Pulmonary artery endothelial cell (primary cell): ENCODE measurements around the gene FBXW8. TPM values are rescaled to one million over a fixed set of nuclear protein-coding genes. Genes with fewer than 3 reads are reported as not detected.
"Not testable (repeated sequence)": the region's sequence is repeated elsewhere in the genome, so short reads cannot be mapped to it uniquely, and the experiment has no call there.

Experiments
- DNase-seq: peaks from one replicate; pipeline ENCODE4 v3.0.0-alpha.2; 2011; ENCODE audit warnings: low read depth, low spot score
- total RNA-seq: library from RNA; depleted of rRNA; stranded (reverse); fragments of >200 nt; gene quantifications from 2 replicates; pipeline ENCODE4 v1.2.3, GENCODE V29; 2014

The FBXW8 gene
- total RNA-seq, 1 donor from 2014 or later: 9.2 TPM

DNA sequence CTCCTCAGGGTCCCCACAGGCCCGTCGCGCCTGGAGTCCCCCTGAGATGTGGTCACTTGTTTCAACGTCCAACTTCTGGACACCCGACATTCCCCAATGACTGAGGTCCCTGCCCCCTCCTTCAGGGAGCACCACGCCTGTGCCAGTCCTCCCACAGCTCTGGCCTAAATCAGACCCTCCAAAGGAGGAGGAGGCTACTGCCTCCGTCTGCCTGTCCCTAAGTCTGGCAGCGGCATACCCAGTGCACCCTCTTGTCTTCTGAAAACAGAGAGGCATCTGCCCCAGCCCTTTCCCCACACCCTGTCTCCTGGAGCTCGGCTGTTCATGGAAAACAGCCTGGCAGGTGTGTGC, 142.3 kb downstream of the FBXW8 start:
- no peak for DNase-seq

DNA sequence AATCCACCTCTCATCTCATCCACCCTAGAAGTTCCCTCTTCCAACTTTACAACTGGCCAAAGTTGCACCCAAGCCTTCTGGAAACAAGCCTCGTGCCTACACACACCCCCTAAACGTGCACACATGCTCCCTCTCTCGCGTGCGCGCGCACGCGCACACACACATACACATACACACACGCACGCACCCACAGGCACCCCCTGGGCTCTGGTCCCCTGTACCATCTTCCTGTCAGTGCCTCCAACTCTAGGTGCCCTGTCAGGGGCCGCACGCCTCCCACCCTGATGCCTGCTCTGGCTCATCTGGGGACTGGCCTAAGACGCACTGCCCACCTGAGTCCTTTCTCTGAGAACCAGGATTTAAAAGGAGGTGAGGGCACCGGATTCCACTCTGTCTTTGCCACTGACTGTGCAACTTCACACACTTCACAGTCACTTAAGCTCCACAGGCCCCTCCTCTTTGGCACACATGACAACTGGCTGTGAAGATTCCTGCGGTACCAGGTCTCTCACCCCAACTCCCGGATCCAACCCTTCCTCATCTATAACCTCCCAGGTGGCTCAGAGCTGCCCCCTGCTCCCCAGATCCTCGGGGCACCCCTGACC, 142.9 kb downstream of the FBXW8 start:
- no peak for DNase-seq

DNA sequence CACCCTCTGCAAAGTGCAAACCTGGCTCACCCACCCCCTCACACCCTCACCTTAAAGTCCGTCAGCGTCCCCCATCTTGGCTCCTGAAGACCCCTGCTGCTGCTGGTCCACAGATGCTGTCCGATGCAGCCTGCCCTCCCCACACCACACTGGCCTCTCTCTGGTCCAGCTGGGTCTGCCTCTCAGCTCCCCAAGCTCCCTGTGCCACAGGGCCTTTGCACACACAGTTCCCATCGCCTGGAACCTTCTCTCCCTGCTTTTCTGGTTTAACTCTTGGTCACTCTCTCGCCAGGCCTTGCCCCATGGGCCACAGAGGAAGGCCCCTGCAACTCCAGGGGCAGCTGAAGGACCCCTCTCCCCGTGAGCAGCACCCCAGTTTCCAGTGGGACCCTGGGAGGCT, 143.5 kb downstream of the FBXW8 start:
- DNase-seq: no peak

DNA sequence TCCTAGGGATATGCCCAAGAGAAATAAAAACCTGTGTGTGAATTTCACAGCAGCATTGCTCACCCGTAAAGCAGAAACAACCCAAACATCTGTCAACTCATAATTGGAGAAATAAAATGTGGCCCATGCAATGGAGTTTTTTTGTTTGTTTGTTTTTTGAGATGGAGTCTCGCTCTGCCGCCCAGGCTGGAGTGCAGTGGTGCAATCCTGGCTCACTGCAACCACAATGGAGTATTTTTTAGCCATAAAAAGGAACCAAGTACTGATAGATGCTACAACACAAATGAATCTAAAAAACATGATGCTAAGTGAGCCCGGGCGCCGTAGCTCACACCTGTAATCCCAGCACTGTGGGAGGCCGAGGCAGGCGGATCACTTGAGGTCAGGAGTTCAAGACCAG, 146.9 kb downstream of the FBXW8 start:
- DNase-seq: not testable (repeated sequence)

DNA sequence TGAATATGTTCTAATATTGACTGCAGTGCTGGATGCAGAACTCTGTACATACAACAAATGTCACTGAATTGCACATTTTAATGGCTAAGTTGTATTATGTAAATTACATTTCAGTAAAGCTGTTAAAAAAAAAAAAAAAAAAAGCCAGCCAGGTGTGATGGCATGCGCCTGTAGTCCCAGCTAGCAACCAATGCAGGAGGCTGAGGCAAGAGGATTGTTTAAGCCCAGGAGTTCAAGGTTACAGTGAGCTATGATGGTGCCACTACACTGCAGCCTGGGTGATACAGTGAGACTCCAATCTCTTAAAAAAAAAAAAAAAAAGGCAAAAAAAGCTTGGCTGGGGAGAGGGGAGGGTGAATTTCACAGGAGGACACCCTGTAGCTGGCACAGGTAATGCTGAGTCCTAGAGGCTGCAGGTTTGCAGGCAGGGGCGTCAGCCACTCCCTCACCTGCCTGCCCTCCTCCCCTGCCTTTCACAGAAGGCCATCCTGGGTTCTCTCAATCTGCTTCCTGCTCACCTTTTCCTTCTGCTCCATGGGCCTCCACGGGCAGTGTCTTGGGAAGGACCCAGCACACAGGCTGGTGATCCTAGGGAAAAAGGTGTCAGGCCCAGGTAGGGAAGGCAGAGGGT, 147.8 kb downstream of the FBXW8 start:
- no peak for DNase-seq

DNA sequence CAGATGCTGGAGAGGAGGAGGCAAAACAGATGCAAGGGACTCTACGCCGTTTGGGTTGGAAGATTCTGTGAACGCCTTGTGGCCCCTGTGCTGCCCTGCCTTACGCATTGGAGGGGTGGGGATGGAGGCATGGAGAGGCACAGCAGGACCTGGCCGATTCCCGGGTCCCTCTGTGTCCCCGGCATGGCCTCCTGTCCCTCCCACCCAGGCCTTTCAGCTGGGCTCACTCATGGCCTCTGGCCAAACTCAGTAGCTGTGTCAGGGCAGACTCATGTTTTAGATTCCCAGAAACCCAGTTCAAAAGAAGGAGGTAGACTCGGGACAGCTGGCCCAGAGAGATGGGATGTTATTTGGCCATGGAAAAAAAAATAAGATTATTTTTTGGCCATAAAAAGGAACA, 148.4 kb downstream of the FBXW8 start:
- no peak for DNase-seq

DNA sequence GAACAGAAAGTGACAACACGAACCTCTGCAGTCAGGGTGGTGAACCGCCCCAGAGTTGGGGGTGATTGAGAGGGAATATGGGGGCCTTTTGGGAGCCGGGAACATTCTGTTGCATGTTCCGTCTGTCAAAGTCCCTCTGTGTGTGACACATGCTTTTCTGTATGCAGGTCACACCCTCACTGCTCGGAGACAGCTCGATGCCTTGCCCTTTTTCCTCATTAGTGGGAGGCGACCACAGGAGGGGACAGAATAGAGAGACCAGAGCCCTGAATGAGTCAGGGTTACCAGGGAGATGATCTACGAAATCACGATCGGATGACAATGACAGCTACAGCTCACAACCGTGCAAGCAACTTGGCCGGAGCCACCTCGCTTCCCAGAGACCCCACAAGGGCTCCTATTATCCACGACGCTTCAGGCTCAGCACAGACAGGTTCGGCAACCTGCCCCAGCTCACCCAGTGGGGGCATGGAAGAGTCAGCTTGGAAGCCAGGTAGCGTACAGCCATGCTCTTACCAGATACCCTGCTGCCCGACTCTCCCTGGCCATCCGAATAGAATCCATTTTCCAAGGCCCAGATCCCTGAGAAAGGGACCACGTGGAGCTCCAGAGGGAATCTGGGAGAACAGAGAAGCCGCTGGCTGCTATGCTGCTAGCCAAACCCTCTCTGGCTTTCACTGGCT, 149.6 kb downstream of the FBXW8 start:
- DNase-seq: no peak

DNA sequence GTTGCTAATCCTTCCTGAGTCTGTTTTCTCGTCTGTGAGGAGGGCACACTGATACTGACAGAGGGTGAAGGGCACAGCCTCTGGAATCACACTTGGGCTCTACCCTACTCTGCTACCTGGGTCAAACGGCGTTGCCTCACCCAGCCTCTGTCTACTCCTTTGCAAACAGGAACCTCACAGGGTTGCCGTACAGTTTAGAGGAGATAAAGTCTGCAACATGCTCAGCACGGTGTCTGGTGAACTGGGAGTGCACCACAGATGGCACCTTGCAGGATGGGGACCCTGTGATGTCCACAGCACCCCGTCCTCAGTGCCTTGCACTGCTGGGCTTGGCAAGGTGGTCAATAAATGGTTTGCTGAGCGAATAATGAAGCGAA, 150.2 kb downstream of the FBXW8 start:
- no peak for DNase-seq

DNA sequence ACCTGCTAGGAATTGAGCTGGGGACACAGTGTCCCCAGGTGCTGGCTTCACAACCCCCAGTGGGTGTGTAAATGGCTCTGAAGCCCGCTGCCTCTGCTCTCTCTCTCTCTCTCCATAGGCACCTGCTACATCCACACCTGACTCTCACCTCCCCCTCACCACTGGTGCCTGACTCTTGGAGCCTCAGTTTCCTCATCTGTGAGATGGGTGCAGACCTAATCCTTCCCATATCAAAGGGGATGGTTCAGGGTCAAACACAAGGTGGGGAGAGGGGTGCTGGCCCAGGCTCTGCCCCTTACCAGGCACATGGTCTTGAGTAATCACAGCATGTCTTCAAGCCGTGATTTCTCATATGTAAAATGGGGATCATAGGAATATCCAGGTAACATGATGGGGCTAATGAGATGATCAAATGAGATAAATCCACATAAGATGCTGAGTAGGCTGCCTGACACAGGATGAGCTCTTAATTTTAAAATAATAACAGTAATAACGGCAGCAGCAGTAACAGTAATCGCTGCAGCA, 150.9 kb downstream of the FBXW8 start:
- no peak for DNase-seq

DNA sequence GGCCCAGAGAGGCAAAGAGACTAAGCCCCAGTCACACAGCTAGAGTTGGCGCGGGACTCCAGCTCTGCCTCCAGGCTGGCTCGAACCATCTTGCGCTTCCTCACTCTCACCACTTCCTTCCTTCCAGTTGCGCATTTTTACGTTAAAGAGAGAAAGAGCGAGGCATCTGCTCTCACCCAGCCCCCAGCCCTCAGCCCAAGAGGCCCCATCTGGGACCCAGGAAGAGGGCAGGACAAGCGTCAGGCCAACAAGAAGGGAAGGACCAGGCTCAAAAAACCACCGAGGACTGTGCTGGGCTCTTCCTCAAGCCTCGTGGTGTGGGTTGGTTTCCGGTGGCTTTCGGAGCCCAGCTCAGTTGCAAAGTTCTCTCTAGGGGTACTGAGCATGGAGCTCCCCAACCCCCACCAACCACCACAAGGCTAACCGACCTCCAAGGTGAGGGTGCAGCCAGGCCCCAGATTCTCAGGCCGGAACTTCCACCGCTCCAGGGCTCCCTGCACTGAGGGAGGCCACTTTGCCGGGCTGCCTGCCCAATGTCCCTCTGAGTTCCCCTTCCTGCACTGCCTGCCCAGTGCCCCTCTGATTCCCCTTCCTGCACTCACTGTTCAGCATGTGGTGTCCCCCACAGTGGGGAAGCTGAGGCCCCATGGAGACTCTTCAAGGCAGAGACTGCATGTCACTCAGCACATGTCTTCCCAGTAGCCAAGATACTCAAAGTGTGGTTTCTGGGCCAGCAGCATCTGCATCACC, 152.6 kb downstream of the FBXW8 start:
- no peak for DNase-seq

DNA sequence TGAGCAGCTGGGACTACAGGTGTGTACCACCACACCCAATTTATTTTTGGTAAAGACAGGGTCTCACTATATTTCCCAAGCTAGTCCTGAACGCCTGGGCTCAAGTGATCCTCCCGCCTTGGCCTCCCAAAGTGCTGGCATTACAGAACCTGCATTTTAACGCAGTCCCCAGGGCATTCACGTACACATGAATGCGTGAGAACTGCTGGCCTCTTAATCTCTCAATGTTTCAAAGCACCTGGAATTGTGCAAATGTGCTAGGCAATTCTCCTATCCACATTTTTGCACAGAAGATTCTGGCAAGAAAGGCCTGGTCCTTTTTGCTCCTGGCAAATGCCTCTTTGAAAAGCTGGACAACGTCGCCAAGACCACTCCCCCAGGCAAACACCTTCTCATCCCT, 153.3 kb downstream of the FBXW8 start:
- DNase-seq: no peak

DNA sequence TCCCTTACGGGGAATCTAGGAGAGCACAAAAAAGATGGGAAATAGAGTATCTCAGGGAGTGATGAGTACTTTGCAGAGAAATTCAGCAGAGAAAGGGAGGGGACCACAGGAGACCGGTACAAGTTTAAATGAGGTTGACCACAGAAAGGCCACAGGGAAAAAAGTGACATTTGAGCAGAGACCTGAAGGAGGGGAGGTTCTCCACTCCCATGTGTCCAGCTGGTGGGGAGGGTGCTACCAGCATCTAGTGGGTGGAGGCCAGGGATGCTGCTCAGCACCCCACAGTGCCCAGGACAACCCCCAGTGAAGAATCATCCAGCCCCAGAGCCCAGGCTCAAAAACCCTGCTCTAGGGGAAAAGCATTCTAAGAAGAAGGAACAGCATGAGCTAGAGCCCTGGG, 153.8 kb downstream of the FBXW8 start:
- DNase-seq: no peak

DNA sequence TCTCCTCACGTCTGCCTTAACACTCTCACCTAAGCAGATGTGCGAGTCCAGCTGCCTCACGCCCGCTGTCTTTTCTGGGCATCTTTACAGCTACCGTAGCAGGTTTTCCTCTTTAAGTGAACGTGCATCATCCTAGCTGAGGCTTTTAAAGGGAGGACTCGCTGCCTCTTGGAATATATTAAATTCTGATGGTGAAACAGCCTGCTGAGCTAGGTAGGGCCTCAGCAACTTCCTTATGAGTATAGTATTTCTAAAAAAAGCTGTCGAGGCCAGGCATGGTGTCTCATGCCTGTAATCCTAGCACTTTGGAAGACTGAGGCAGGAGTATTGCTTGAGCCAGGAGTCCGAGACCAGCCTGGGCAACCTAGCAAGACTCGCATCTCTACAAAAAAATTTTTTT, 156.3 kb downstream of the FBXW8 start:
- DNase-seq: no peak

DNA sequence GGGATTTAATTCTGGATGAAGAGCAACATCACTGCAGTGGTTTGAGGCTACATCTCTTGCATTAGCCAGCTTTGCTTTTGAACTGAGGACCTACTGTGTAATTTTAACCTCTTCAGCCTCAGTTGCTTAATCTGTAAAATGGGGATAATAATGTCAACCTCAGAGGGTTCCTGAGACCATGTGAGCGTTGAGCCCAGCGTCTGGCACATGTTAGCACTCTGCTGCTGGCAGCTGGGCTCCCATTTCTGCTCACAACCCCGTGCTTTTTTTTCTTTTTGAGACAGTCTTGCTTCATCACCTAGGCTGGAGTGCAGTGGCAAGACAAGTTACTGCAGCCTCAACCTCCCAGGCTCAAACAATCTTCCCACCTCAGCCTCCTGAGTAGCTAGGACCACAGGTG, 156.9 kb downstream of the FBXW8 start:
- DNase-seq: no peak

DNA sequence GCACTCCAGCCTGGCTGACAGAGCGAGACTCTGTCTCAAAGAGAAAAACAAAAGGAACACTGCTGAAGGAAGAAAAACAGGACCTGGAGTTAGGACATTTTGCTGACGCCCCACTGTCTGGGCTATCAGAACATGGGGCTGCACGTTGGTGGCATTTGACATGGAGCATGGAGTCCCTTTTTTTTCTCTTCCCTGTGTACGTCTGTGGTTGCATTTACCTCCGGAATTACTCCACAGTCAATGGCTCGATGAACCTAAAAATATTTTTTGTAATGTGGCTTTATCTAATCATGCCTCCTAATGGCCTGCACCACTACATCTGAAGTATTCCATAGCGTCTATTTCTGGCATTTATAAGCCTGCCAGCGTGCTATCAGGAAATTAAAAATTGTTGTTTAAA, 157.7 kb downstream of the FBXW8 start:
- DNase-seq: no peak

DNA sequence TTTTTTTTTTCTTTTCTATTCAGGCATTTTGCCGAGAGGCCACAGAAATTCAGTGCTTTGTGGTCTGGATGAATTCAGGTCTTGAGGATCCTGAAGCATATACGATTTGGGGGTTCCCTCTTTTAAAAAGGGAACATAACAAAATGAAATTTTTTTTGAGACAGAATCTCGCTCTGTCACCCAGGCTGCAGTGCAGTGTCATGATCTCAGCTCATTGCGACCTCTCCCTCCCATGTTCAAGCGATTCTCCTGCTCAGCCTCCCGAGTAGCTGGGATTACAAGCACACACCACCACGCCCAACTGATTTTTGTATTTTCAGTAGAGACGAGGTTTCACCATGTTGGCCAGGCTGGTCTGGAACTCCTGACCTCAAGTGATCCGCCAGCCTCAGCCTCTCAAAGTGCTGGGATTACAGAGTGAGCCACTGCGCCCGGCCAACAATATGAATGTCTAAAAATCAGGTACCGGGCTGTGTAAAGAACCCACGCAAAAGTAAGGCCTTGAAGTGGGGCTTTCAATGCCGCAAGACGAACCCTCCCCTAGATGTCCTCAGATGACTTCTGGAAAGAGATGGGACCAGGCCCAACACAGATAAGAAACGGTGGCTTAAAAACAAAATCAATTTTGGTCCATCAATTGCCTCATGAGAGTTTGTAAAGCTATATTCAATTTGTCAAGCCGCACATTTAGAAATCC, 158.5 kb downstream of the FBXW8 start:
- DNase-seq: no peak

DNA sequence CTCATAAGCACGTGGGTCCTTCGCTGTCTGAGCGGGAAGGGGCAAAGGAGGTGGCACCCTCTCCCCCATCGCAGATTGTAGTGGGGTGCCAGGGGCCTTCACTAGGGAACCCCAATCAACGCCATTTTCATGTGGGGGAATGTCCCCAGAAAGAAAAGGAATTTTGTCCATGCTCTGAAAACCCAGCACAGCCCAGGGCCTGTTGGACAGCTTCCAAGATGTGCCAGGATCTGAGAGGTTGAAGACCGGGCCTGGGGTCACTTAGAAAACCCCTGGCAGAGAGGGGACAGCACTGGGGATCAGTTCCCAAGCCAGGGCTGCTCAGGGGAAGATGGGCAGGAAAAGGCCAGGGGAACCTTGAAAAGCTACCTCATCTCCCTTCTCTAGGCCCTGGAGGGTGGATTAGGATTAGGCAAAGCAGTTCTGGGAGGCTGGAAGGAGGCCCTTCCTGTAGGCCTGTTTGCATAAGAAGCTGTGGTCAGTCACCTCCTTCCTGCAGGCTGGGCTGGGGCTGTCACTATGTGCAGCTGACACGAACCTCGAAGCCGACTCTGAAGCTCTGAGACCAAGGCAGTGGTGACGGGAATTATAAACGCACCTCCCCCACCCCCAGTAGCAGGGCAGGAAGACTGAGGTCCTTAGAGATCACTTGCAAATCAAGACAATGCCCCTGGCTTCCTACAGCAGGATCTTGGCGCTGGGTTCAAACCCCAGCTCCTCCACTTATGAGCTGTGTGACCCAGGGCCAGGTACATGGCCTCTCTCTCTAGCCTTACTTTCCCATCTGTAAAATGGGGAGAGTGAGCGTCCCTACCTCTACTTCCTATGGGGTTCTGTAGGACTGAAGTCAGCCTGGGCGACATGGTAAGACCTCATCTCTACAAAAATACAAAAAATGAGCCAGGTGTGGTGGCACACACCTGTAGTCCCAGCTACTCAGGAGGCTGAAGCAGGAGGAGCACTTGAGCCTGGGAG, 159.5 kb downstream of the FBXW8 start:
- DNase-seq: no peak

DNA sequence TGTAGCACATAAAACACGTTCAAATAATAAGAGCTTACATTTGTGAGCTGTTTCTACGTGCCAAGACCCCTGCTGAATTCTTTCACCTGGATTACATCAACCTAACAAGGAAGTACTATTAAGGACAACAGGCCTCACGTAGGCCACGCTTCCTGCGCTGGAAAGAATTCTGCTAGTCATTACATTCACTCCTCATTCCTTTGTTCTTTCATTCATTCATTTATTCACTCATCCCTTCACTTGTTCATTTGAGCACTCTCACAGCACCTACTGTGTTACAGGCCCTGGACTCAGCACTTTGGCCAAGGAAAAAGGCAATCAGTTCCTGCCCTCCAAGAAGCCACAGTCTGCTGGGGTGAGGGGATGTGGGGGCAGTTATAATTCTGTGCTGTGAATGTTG, 160.3 kb downstream of the FBXW8 start:
- DNase-seq: no peak

DNA sequence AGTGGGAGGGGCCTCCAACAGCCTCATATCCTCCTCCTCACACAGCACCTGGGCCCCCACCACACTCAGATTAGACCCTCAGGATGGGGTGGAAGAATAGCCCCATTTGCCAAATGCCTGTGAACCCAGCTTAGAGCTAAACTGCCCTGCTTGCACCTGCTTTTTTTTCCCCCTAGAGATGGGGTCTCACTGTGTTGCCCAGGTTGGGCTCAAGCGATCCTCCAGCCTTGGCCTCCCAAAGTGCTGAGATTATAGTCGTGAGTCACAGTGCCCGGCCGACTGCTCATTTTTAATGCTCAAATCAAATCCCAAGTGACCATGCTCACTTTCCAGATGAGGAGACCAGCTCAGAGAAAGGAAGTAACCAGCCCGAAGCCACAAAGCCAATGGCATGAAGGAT, 161.4 kb downstream of the FBXW8 start:
- no peak for DNase-seq

DNA sequence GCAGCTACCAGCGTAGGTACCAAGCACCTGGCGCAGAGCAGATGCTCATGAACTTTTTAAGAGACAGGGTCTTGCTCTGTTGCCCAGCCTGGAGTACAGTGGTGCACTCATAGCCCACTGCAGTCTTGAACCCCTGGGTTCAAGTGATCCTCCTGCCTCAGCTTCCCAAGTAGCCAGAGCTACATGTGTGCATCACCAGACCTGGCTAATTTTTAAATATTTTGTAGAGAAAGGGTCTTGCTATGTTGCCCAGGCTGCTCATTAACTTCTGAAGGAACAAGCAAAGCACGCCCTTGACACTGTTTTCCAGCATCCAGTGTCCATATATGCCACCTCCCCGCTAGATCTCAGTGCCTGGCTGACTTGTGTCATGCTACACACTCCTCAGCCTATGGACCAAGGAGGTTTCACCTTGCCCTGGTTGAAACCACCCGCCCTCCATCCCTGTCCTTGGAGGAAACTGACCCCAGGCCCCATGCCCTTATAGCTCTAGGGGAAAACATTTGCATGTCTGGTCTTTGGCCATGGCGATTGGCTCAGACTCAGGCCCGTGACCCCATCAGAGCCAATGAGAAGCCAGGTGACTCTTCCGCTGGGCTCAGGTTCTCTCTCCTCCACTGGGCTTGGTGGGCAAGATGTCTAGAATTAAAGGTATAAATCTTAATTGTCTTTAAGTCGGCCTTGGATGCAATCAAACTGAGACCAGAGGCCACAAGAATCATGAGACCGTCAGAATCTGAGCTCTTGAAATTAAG, 162.2 kb downstream of the FBXW8 start:
- DNase-seq: no peak
